HFFc6 (cell line): ENCODE measurements around the gene PIGR. TPM values are rescaled to one million over a fixed set of nuclear protein-coding genes. Genes with fewer than 3 reads are reported as not detected.

Source experiments
- DNase-seq: peaks from one replicate; pipeline ENCODE4 v3.0.0-alpha.2; 2018
- H3K27ac Mint-ChIP-seq: 2 replicates; pipeline ENCODE4 v1.8.0; 2020; ENCODE audit warnings: mild to moderate bottlenecking, mixed read lengths
- H3K27me3 Mint-ChIP-seq: 2 replicates; pipeline ENCODE4 v1.8.0; 2021; ENCODE audit warnings: mild to moderate bottlenecking, moderate library complexity, mixed read lengths; ENCODE audit not compliant: insufficient read depth
- H3K36me3 Mint-ChIP-seq: 2 replicates; pipeline ENCODE4 v1.8.0; 2021; ENCODE audit warnings: low read depth, mixed read lengths
- H3K4me1 Mint-ChIP-seq: 2 replicates; pipeline ENCODE4 v1.8.0; 2020; ENCODE audit warnings: low read depth, mixed read lengths
- H3K4me3 Mint-ChIP-seq: 2 replicates; pipeline ENCODE4 v1.8.0; 2020; ENCODE audit warnings: mild to moderate bottlenecking, moderate library complexity, mixed read lengths
- H3K9me3 Mint-ChIP-seq: 2 replicates; pipeline ENCODE4 v1.8.0; 2020; ENCODE audit warnings: mild to moderate bottlenecking, mixed read lengths
- total RNA-seq, 6 experiments: library from RNA; stranded (reverse); fragmentation: NEBNext Ultra II Directional; extraction: Animal tissue kit (Norgen Biotek cat#: 25700); gene quantifications; 2 replicates in 1 of 6; 3 replicates in 5 of 6; pipeline ENCODE4 v1.2.3, GENCODE V29; 2021
- TF ChIP-seq, protein P1 (sequence below): fragments of 200-600 bp; sonication (generic); IDR thresholded peaks from 2 replicates; pipeline ENCODE4 v1.5.0; 2021; ENCODE audit warnings: antibody characterized with exemption, mild to moderate bottlenecking

PIGR gene
- total RNA-seq, 6 experiments from 2014 or later, result 0.14 to 0.26 TPM; not detected in 4

- H3K27ac Mint-ChIP-seq, result peak overlapping the region; percentile 81
- DNase-seq, result peak; percentile 68
- TF ChIP-seq, protein P1, sequence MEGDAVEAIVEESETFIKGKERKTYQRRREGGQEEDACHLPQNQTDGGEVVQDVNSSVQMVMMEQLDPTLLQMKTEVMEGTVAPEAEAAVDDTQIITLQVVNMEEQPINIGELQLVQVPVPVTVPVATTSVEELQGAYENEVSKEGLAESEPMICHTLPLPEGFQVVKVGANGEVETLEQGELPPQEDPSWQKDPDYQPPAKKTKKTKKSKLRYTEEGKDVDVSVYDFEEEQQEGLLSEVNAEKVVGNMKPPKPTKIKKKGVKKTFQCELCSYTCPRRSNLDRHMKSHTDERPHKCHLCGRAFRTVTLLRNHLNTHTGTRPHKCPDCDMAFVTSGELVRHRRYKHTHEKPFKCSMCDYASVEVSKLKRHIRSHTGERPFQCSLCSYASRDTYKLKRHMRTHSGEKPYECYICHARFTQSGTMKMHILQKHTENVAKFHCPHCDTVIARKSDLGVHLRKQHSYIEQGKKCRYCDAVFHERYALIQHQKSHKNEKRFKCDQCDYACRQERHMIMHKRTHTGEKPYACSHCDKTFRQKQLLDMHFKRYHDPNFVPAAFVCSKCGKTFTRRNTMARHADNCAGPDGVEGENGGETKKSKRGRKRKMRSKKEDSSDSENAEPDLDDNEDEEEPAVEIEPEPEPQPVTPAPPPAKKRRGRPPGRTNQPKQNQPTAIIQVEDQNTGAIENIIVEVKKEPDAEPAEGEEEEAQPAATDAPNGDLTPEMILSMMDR, result no peak
- H3K4me1 Mint-ChIP-seq, result peaks cover 69% of the 10 kb centered on the region
- no peaks in the 10 kb centered on the region; the same call in 1 of the 2 replicates for H3K27me3 Mint-ChIP-seq
- H3K4me3 Mint-ChIP-seq, result peak overlapping the region; percentile 60
- H3K9me3 Mint-ChIP-seq, result no peaks in the 10 kb centered on the region
- no peaks in the 10 kb centered on the region for H3K36me3 Mint-ChIP-seq
Observed at GRCh38 chr1:206898089-206898914, 48.0 kb downstream of the PIGR start.

GRCh38 chr1:206897175-206897574, 49.1 kb downstream of the PIGR start, which contains the start of gene IL24:
Gene IL24, plus strand, starts transcription at chr1:206897443. Its CDS starts 390 bp downstream, at chr1:206897833.
- Mint-ChIP-seq H3K4me3 (peak within 1 kb of the TSS; percentile 60), H3K36me3 (no peaks in the 10 kb centered on the region), H3K27me3 (no peaks in the 10 kb centered on the region), H3K27ac (peak within 1 kb of the TSS; percentile 81), H3K9me3 (no peaks in the 10 kb centered on the region), H3K4me1 (peaks cover 73% of the 10 kb centered on the region)
- TF ChIP-seq, protein P1, result no peak
- DNase-seq, result no peak

DNA sequence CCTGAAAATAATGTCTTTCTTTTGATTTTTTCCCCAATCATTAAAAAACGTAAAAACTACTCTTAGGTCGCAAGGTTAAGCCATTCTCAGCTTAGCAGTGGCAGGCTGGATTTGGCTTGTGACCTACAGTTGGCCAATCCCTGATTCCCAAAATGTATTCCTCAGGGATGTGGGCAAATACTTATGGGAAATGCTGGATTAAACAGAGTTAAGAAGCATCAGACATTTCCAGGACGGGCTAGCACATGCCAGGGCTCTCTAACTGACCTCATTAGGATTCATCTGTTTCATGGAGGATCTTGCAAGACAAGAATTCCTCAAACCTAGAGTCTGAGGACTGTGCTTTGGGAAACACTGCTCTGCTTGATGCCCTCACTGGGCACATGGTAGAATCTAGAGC, 50.0 kb downstream of the PIGR start:
- no peaks in the 10 kb centered on the region for H3K36me3 Mint-ChIP-seq
- no peak overlapping the region; the same call in 1 of the 2 replicates for H3K4me3 Mint-ChIP-seq
- no peak for DNase-seq
- no peaks in the 10 kb centered on the region for H3K27me3 Mint-ChIP-seq
- peaks cover 82% of the 10 kb centered on the region for H3K4me1 Mint-ChIP-seq
- H3K9me3 Mint-ChIP-seq, result no peaks in the 10 kb centered on the region
- TF ChIP-seq, protein P1, result no peak
- peak overlapping the region; percentile 81 for H3K27ac Mint-ChIP-seq

DNA sequence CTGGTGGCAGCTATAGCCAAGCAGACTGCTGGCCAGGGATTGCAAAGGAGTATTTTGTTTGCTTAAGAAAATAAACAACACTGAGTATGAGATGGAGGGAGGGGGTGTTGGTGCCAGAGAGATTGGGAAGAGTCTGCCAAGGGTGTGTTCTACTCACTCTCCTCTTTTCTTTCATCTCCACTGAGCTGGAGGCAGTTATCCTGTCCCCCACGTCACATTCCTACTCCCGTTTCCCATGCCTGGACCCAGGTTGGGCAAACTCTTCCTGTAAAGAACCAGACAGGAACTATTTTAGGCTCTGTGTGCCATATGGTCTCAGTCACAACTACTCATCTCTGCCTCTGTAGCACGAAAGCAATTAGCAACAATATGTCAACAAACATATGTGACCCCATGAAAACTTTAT, 50.4 kb downstream of the PIGR start:
- Mint-ChIP-seq H3K27ac (peak overlapping the region; percentile 81), H3K9me3 (no peaks in the 10 kb centered on the region), H3K27me3 (no peaks in the 10 kb centered on the region)

GRCh38 chr1:206895325-206895724, 50.9 kb downstream of the PIGR start:
- Mint-ChIP-seq H3K9me3 (no peaks in the 10 kb centered on the region), H3K27ac (peak overlapping the region; percentile 81), H3K27me3 (no peaks in the 10 kb centered on the region), H3K36me3 (no peaks in the 10 kb centered on the region), H3K4me1 (peaks cover 92% of the 10 kb centered on the region), H3K4me3 (0 out of 2 replicates have a peak overlapping the region, but pooled peaks have one; percentile 8)
- TF ChIP-seq, protein P1, result no peak
- no peak for DNase-seq

More for the DNA sequence above, 50.4 kb downstream of the PIGR start:
- H3K36me3 Mint-ChIP-seq, result no peaks in the 10 kb centered on the region
- peaks cover 87% of the 10 kb centered on the region for H3K4me1 Mint-ChIP-seq
- H3K4me3 Mint-ChIP-seq, result peak overlapping the region; percentile 8; the same call in 1 of the 2 replicates
- TF ChIP-seq, protein P1, result no peak
- peak; percentile 74 for DNase-seq
